ENCODE data around the gene PDLIM5. TPM values are rescaled to one million over a fixed set of nuclear protein-coding genes. Genes with fewer than 3 reads are reported as not detected.

PDLIM5 gene
- total and polyA plus RNA-seq, 2 of the 8 experiments (the other 6 are each of a cell fraction or from before 2014, with no cell fraction given): 37.3 to 62.1 TPM

DNA sequence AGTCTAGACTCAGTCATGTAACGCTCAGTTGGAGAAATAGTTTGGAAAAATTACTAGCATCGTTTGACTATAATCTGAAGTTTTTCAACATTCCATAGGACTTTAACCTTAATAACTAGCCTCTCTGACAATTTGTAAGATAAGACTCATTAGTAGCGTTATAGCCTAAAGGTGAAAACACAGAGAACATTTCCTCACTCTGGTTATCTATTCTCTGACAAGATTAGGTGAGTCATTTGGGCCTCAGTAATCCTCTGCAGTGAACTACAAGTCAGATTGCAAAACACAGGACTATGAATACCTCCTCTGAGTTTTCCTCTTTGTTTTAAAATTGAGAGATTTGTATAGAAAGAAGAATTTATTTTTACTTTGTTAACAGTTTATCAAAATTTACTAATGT is 31.8 kb upstream of the PDLIM5 start (continued):
- TF ChIP-seq NRF1 (IDR thresholded peaks at IDR 0.05; ENCODE audit: low read depth, low read length): no peak

Data from H1 (cell line).